AG20443 (cell line): ENCODE measurements around the gene MASP1.
A peak's percentile ranks its signal among the peaks of the same experiment; 100 is the strongest.

Source experiments
- DNase-seq: peaks from one replicate; pipeline ENCODE4 v3.0.0; 2012; ENCODE audit warnings: low spot score, mixed read lengths

The MASP1 gene

DNA sequence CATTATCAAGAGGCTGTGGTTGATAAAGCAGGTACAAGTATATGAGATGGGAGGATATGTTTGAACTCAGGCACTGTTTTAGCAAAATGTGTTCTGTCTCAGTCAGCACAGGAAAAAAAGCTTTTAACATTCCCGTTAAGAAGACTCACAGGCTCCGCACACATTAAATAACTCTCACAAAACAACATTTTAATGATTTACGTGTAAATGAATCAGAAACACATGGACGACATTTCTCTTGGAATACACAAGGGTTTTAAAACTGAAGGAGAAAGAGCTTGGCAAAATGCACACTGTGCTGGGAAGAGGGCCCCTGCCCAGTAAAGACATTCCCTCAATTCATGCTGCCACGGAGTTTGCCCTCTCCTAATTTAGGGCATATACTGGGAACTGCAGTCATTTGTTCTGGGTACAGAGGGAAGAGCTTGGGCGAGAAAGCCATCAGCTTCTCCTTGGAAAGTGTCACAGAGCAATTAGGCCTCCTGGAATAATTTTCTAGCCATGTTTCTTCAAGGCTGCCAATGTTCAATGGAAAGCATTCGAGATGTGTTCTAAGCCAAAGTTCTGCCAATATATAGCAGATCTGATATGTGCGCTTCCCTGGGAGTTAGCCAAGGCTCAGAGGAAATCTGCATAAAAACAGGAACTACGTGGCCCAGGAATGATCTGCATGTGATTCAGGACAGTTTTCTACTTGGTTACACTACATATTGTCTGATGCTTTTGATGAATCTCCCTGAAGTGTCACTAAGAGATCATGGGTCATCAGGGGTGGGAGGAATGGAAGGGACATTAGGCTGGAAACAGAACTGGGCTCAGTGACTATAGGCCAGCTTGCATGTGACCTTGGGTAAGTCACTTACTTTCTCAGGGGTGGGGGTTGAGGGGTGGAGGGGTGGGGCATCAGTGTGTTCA is 2.2 kb upstream of the MASP1 start:
- DNase-seq: no peak

DNA sequence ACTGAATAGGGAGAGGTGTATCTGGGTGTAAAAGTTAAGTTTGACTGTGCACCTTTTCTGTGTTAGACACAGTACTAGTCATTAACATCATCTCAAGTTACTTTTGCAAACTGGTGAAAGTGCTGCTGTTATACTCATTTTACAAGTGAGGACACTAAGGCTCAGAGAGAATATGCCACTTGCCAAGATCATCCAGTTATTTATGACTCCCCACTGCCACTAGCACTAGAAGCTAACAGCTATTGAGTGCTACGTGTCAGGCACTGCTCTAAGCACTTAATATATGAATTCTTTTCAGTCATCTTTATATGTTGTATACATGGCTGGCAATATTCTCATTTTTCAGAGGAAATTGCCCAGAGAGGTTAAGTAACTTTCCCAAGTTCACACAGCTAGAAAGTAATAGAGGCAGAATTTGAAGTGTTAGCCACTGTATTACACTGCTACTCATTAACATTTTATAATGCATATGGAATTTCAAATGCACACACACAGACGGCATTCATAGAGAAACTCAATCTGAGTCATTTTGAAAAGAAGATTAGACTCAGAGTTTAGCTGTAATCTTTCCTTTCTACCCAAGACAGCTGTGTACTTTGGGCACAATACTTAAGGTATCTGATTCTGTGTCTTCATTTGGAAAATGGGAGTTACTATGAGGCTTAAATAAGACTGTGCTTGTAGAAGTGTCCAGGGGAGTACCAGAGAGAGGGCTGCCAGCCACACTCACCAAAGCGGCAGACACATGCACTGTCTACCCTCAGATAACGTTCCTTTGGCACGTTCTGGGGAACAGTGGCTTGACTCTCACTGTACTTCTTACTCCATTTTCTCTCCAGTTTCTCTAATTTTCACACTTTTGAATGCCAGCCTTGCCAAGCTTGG is 1.3 kb upstream of the MASP1 start:
- DNase-seq: no peak

DNA sequence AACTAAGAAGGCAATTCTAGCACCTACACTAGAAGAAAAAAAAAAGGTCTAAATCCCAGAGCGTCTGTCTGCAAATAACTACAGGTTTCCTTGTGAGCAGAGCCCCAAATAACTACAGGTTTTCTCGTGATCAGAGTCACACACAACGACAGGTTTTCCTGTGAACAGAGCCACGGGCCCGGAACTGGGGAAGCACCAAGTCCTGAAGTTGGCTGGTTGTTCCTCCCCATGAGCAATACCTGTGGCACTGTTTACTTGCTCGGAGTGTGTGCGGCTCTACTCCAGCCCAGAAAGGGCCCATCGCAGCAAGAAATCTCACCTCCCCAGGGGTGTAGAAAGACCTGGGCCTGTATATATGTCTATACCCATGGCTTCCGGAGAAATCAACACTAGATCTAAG is 644 bp upstream of the MASP1 start:
- DNase-seq: no peak

GRCh38 chr3:187291001-187291511 is 481 bp downstream of the MASP1 start:
- DNase-seq: peak; percentile 30

GRCh38 chr3:187290503-187290902 is 1.0 kb downstream of the MASP1 start:
- DNase-seq: no peak

DNA sequence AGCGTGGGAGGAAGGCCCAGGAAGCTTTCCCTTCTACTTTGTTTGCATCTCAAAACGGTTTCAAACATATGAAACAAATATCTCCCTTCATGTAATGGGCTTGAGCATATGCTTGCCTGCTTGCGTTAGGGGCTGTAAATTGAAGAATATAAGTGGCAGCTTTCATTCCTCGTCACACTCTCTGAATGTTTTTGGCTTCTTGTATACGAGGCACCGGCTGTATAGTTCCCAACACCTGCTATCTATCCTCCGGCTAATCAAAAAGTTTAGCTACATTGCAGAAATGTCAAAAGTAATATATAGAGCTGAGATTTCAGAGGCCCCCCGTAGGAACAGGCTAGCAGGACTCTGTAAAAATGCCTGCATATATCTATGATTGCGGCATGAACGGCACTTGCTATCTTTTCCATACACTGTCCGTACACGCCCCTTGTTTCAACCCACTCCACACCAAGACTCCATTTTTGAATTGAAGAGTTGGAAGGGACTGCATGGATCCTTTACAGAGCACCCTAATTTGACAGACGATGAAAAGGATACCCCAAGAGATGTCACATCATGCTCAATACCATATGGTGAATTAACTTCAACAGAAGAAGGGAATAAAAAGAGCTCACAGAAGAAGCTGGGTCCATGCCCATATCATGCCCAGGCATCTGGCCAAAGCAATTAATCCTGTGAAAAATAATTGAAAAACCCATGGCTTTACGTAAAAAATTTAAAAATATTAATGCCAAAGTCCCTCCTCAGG is 2.5 kb downstream of the MASP1 start:
- no peak for DNase-seq

- no peak for DNase-seq
Observed at GRCh38 chr3:187288131-187288854, 3.2 kb downstream of the MASP1 start.

- DNase-seq: no peak
Observed at GRCh38 chr3:187287256-187287655, 4.3 kb downstream of the MASP1 start.

- DNase-seq: peak; percentile 81
Observed at GRCh38 chr3:187286467-187287059, 5.0 kb downstream of the MASP1 start.

GRCh38 chr3:187281191-187281714 is 10.3 kb downstream of the MASP1 start:
- DNase-seq: peak; percentile 88

- no peak for DNase-seq
Observed at GRCh38 chr3:187280644-187281043, 10.9 kb downstream of the MASP1 start.

DNA sequence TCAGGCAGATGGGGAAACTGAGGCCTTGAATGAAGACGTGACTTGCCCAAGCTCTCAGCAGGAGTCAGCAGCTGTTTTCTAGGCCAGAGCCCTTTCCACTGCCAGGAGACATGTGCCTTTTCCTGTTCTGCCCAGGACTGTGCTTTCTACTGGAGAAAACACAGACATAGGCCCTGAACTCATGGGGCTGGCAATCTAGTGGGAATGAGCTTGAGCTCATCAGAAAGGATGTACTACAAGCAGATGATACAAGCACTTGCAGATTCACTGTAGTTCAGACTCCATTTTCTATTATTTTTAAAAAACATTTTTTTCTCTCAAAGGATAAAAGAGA is 14.4 kb downstream of the MASP1 start:
- no peak for DNase-seq

- DNase-seq: no peak
Observed at GRCh38 chr3:187276397-187277128, 15.0 kb downstream of the MASP1 start.

DNA sequence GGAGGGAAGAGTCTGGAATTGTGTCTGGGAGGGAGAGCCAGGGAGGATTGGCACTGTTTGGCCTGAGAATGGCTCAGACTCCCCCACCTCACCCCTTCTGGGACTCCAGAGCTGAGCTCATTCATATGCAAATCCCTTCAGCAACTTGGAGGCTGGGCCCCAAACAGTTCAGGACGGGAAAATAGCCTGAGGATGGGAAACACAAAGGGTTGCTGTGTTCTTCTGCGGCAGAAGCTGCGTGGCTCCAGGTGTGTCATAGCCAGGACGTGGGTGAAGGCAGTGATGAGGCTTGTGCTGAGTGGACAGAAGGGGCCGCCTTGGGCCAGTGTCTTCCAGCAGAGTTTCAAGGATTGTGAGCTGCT is 16.6 kb downstream of the MASP1 start:
- no peak for DNase-seq

- no peak for DNase-seq
Observed at GRCh38 chr3:187274315-187274976, 17.1 kb downstream of the MASP1 start.

GRCh38 chr3:187271582-187271981 is 20.0 kb downstream of the MASP1 start:
- DNase-seq: no peak

GRCh38 chr3:187269486-187269885 is 22.1 kb downstream of the MASP1 start:
- no peak for DNase-seq

DNA sequence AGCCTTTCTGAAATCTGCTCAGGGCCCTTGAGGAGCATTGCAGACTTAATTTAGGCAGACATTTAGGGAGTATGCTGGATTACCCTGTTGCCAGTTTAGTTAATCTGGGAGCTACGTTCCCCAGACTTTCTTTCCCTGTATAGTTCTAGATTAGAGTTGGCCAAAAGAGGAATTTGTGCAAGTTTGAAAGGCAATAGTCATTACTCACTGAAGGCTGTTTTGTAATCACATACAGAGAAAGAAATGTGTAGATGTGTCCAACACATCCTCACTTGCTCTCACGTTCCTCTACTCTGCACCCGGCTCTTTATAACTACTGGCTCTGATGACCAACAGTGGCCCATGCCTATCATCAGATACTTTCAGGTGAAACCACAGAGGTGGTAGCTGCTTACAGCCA is 24.2 kb downstream of the MASP1 start:
- DNase-seq: no peak

DNA sequence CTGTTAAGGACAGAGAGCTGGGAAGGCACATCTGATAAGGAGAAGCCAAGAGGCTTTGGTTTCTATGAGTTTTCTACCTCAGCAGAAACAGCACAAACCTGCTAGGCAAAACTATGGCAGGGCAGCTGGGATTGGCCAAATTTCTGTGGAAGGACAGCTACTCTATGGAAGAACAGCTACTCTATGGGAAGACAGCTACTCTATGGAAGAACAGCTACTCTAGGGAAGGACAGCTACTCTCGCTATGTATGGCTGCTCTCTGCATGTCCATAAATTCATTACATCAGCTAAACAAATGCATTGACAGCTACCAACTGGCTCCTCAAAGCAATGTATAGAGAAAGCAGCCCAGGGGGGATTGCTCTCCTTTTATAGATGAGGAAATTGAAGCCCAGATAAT is 24.8 kb downstream of the MASP1 start:
- no peak for DNase-seq
